Subcutaneous adipose tissue (tissue), 4 donors: ENCODE results near the gene DGKD. TPM values are rescaled to one million over a fixed set of nuclear protein-coding genes. Genes with fewer than 3 reads are reported as not detected.

Source experiments
- total RNA-seq, 4 donors: library from RNA; depleted of rRNA; stranded (reverse); fragments of >200 nt; gene quantifications; one replicate each; pipeline ENCODE4 v1.1.0, GENCODE V29; 2016
- TF ChIP-seq, protein P1 (sequence below): fragments of 450-650 bp; IDR thresholded peaks from one replicate; pipeline ENCODE4 v1.5.1; 2016; ENCODE audit warnings: low read depth, mild to moderate bottlenecking, control low read depth, antibody characterized with exemption, moderate library complexity

DGKD gene
- total RNA-seq, 4 donors from 2014 or later, result 13.0 to 24.9 (median 17.8) TPM

DNA sequence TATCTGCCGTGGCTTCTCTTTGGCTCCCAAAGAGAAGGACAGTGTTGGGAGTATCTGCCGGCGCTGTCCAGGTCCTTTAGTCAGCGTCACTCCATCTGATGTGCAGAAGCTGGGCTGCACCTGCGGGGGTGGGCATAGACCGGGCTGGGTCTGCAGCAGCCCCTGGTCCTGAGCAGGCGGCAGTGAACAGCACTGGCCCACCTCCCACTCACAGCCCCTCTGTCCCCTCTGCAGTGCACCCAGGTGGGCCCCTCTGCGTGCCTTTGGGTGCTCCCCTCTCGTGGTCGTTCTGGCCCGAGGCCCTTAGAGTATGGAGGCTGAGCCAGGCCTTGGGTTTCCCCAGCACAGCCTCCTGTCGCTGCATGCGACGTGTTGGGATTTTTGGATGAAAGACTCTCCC is 116.5 kb downstream of the DGKD start:
- TF ChIP-seq, protein P1, sequence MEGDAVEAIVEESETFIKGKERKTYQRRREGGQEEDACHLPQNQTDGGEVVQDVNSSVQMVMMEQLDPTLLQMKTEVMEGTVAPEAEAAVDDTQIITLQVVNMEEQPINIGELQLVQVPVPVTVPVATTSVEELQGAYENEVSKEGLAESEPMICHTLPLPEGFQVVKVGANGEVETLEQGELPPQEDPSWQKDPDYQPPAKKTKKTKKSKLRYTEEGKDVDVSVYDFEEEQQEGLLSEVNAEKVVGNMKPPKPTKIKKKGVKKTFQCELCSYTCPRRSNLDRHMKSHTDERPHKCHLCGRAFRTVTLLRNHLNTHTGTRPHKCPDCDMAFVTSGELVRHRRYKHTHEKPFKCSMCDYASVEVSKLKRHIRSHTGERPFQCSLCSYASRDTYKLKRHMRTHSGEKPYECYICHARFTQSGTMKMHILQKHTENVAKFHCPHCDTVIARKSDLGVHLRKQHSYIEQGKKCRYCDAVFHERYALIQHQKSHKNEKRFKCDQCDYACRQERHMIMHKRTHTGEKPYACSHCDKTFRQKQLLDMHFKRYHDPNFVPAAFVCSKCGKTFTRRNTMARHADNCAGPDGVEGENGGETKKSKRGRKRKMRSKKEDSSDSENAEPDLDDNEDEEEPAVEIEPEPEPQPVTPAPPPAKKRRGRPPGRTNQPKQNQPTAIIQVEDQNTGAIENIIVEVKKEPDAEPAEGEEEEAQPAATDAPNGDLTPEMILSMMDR, result no peak

DNA sequence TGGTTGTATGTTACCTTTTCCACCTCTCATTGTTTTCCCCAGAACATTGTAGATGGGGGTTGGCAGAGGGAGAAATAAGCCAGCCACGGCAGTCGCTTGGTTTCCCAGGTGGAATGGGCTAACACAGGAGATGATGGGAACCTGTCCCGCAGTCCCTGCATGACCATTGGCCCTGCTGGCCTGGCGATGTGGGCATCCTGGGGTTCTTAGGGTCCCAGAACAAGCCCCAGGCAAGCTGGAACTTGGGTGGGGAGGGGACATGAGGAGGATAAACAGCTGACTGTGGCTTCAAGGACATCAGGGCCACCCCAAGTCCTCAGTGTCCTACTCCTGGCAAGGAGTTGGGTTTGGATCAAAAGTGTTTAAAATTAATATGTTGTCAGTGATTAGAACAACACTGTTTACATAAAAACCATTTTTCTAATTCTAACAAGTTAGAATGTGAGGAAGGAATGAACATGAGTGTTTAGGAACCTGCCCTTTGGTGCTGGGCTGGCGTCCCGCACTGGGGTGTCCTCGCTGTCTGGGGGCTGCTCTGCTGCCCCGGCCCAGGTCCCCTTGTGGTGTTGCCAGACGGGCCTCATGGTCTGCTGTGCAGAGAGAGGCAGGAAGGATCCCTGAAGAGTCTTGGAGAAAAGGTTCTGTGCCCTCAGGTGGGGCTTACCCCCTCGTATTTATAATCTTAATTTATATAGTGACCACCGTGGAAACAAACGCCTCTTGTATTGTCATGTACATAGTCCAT is 117.2 kb downstream of the DGKD start:
- TF ChIP-seq, protein P1, result no peak

DNA sequence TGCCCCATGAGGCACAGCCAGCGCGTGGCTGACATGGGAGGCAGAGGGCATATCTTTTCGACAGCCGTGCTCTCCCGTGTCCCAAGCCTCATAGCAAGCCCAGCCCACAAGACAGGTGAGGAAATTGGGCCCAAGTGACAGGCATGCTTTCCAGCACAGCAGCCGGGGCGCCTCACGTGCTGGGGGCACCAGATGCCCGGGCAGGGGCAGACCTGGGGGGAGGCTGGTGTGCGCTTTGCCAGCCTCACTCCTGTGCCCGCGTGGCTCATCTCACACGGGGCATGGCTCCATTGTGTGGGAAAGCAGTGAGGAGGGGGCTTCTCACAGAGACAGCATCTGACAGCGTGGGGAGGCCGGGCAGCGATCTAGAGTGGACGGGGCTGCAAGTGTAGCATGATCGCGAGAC is 119.1 kb downstream of the DGKD start:
- TF ChIP-seq, protein P1, result no peak

DNA sequence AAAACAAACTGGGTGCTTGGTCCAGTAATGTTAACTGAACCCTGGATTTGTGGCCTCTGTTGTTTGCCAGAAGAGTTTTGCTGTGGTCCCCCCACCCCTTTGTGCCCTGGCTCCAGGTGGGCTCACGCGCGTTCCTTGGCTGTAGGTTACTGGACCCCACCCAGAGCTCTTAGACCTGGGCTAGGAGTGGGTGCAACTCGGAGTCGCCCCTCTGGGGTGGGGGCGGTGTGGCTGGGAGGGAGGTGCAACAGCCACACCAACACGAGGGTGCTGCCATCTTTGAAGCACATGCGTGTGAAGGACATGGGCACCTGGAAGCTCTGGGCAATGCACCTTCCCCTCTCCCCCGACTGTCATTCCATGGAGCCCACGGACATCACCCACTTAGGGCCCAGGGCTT is 119.6 kb downstream of the DGKD start:
- TF ChIP-seq, protein P1, result no peak

DNA sequence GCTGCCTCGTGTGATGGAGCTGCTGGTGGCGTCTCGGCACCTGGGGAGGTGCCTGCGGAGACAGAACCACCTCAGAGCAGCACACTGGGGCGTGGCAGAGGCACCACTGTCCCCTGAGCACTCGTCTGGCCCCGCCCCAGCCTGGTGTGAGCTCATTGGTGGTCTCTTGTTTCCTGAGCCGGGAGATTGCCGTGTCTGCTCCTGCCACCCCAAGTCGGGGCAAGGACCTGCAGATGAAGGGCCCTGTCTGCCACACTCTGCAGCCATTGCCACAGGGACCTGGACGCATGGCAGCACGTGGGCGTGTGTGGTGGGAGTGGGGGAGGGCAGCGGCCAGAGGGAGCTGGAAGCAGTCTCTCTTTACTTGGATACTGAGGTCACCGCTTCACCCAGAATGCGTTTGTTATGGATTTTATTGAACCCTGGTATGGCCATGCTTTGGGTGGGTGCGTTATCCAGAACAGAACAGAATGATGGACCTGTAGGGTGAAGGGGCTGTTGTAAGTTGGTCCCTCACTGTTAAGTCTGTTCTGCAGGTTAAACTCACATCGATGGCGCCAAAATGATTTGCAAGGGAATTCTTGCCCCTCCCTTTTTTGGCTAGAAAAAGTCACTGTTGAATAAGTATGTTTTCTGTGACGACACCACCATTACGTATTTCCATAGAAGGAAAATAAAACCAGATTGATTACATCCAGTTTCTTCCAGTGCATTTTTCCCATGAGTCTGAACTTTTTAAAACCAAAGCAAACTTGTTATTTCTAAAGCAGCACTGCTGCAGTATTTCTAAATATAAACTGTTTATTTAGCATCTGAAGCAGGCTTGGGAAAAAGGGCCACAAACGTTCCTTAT is 120.2 kb downstream of the DGKD start:
- TF ChIP-seq, protein P1, result no peak

DNA sequence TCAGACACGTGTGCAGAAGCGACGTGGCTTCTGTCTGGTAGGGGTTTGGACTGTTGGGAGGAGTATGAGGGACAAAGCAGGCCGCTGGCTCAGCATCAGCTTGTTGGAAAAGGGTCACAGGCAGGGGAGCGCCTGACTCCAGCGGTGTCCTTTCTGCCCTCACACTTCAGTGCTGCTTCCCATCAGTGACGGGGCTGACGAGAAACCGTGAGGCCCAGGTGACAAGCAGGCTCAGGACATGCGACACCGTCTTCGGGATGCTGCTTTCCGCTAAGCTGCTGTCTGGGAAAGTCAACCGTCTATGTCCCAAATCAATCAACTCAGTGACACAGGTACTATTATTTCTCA is 121.7 kb downstream of the DGKD start:
- TF ChIP-seq, protein P1, result no peak
